Lower leg skin (tissue), 3 donors: ENCODE results near the gene COMMD1.

Experiments
- CTCF ChIP-seq, 3 donors: fragments of 450-650 bp; IDR thresholded peaks; one replicate each; pipeline ENCODE4 v1.5.1; 2016; ENCODE audit warnings: antibody characterized with exemption in 3 of 3, mild to moderate bottlenecking in 3 of 3, moderate library complexity in 2 of 3
- POLR2A ChIP-seq, 2 donors: fragments of 450-650 bp; IDR thresholded peaks; one replicate each; pipeline ENCODE4 v1.6.1; 2016 to 2017; ENCODE audit warnings: antibody characterized with exemption in 2 of 2, mild to moderate bottlenecking in 1 of 2, moderate library complexity in 1 of 2

GRCh38 chr2:62136956-62137830 lies 231.7 kb downstream of the COMMD1 start:
- TF ChIP-seq POLR2A (IDR thresholded peaks at IDR 0.05), result no peak
- TF ChIP-seq CTCF (IDR thresholded peaks at IDR 0.05), result no peak
